HL-60 (cell line): ENCODE results near the gene KHDC1.

Experiments
- DNase-seq, 2 experiments: peaks; one replicate each; pipeline ENCODE4 v3.0.0-alpha.2; 2010 to 2020; ENCODE audit warnings: low read depth in 1 of 2, low spot score in 1 of 2
- H3K27ac ChIP-seq: fragments of 250-450 bp; sonication (Bioruptor Pico); replicated peaks from 2 replicates; pipeline ENCODE4 v1.5.1; 2020; ENCODE audit warnings: mild to moderate bottlenecking, moderate library complexity
- H3K27me3 ChIP-seq: fragments of 250-450 bp; sonication (Bioruptor Pico); 2 replicates; pipeline ENCODE4 v1.5.1; 2021; ENCODE audit warnings: mild to moderate bottlenecking, moderate library complexity; ENCODE audit not compliant: insufficient read depth, poor library complexity, severe bottlenecking
- H3K4me3 ChIP-seq: replicated peaks from 2 replicates; pipeline ENCODE4 v1.5.1; 2011; ENCODE audit warnings: mild to moderate bottlenecking, control low read depth, low read length; ENCODE audit not compliant: insufficient read depth
- CTCF ChIP-seq: IDR thresholded peaks from one replicate; pipeline ENCODE4 v1.5.1; 2011; ENCODE audit warnings: low read length, control low read depth, inconsistent platforms; ENCODE audit not compliant: insufficient read depth
- GABPA ChIP-seq: IDR thresholded peaks from 2 replicates; pipeline ENCODE4 v1.6.1; 2012; ENCODE audit warnings: low read depth
- POLR2AphosphoS5 ChIP-seq: IDR thresholded peaks from 2 replicates; pipeline ENCODE4 v1.6.1; 2012; ENCODE audit warnings: low read depth
- REST ChIP-seq: IDR thresholded peaks from 2 replicates; pipeline ENCODE4 v1.6.1; 2012; ENCODE audit warnings: low read depth; ENCODE audit not compliant: insufficient replicate concordance
- SPI1 ChIP-seq: IDR thresholded peaks from 2 replicates; pipeline ENCODE4 v1.6.1; 2012; ENCODE audit warnings: low read depth, mild to moderate bottlenecking, borderline replicate concordance

KHDC1 gene

DNA sequence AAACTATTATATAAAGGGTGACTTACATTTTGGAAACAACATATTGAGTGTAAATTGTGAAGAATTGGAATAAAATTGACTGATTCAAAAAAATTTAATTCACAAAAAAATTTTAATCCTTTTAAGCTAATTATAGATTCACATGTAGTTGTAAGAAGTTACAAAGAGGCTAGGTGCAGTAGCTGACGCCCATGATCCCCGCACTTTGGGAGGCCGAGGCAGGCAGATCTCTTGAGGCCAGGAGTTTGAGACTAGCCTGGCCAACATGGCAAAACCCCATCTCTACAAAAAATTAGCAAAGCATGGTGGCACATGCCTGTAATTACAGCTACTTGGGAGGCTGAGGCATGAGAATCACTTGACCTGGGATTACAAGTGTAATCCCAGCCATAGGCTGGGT lies 30.3 kb upstream of the KHDC1 start:
- TF ChIP-seq CTCF = no peak
- no peak for TF ChIP-seq POLR2AphosphoS5
- TF ChIP-seq GABPA = no peak
- TF ChIP-seq REST = no peak
- no peak for TF ChIP-seq SPI1
- H3K27ac ChIP-seq = no peak overlapping the region
- no peak for DNase-seq
- H3K4me3 ChIP-seq = no peak overlapping the region
- peaks cover 2% of the 10 kb centered on the region for H3K27me3 ChIP-seq

DNA sequence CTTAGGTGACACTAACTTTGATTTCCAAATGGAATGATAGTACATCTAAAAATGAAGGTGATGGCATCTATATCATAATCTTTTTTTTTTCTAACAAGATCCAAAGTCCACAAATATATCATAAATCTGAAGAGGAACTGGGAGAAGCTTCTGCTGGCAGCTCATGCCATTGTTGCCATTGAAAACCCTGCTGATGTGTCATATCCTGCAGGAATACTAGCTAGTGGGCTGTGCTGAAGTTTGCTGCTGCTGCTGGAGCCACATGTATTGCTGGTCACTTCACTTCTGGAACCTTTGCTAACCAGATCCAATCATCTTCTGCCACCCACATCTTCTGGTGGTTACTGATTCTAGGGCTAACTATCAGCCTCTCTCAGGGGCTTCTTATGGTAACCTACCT lies 27.4 kb upstream of the KHDC1 start:
- TF ChIP-seq POLR2AphosphoS5 = no peak
- no peak for TF ChIP-seq GABPA
- peaks cover 2% of the 10 kb centered on the region for H3K27me3 ChIP-seq
- no peak for DNase-seq
- H3K4me3 ChIP-seq = no peak overlapping the region
- H3K27ac ChIP-seq = no peak overlapping the region

DNA sequence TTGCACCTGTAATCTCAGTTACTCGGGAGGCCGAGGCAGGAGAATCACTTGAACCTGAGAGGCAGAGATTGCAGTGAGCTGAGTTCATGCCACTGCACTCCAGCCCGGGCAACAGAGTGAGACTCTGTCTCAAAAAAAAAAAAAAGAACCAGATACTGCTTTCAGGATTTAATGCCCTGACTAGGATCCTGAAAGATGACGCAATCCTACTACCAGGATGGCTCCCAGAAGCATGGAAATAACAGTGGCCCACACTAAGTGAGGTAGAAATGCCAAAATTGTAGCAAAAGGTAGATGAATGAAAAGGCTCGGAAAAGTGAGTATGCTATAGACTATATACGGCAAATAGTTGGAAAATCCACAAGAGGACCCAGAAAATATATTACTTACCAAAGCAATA lies 23.8 kb upstream of the KHDC1 start:
- no peak for DNase-seq
- Histone ChIP-seq H3K27me3 (peaks cover under 1% of the 10 kb centered on the region), H3K4me3 (no peak overlapping the region), H3K27ac (no peak overlapping the region)
- TF ChIP-seq REST = no peak
- TF ChIP-seq GABPA = no peak
- no peak for TF ChIP-seq CTCF
- TF ChIP-seq SPI1 = no peak
- no peak for TF ChIP-seq POLR2AphosphoS5

DNA sequence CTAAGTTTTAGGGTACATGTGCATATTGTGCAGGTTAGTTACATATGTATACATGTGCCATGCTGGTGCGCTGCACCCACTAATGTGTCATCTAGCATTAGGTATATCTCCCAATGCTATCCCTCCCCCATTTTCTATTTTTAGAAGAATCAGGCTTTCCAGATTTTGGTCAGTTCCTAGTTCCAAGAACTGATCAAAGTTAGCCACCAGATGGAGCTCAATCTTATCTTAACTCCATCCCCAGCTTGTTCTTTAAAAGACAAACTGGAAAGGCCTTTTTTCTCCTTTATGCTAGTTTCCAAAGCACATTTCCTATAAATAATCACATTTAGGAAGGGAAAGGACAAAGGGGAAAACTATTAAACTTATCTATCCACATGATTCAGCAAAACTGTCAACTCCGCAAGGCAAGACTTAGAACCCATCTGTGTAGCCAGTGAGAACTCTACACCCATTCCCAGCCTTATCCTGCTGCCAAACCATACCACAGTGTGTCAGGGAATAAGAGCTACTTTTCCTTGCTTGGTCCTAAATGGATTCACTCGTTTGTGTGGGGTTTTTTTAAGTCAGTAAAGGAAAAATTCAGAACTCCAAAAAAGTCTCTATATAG lies 22.8 kb upstream of the KHDC1 start:
- no peak for DNase-seq
- H3K27ac ChIP-seq = no peak overlapping the region
- H3K4me3 ChIP-seq = no peak overlapping the region
- H3K27me3 ChIP-seq = no peaks in the 10 kb centered on the region
- TF ChIP-seq POLR2AphosphoS5 (no peak), SPI1 (no peak), GABPA (no peak), CTCF (no peak), REST (no peak)
